ENCODE data around the gene FAM20C. TPM values are rescaled to one million over a fixed set of nuclear protein-coding genes. Genes with fewer than 3 reads are reported as not detected.

Gene FAM20C
- total RNA-seq, 1 donor: 16.8 TPM

DNA sequence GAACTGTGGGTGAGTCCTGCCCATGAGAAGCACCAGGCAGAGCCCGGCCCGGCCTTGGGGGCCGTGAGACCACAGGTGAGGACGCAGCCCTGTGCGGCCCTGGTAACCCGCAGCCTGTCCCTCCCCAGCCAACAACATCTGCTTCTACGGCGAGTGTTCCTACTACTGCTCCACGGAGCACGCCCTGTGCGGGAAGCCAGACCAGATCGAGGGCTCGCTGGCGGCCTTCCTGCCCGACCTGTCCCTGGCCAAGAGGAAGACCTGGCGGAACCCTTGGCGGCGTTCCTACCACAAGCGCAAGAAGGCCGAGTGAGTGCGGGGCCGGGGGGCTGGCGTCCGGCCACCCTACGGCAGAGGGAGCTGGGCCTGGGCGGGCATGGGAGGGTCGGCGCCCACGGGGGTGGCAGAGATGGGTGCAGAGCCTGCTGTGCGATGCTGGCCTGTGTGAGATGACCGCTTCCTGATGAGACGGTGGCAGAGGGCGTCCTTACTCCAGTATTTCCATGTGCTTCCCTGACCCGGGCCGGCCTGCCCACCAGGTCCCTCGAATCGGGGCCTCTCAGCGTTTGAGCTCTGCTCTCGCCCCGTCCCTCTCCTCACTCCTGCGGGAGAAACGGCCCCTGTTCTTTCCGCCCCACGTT lies 63.5 kb downstream of the FAM20C start:
- no peak for DNase-seq (ENCODE audit: low read depth)
- H3K4me3 ChIP-seq (ENCODE audit: low read depth, low read length): no peak overlapping the region
- TF ChIP-seq, protein P1, sequence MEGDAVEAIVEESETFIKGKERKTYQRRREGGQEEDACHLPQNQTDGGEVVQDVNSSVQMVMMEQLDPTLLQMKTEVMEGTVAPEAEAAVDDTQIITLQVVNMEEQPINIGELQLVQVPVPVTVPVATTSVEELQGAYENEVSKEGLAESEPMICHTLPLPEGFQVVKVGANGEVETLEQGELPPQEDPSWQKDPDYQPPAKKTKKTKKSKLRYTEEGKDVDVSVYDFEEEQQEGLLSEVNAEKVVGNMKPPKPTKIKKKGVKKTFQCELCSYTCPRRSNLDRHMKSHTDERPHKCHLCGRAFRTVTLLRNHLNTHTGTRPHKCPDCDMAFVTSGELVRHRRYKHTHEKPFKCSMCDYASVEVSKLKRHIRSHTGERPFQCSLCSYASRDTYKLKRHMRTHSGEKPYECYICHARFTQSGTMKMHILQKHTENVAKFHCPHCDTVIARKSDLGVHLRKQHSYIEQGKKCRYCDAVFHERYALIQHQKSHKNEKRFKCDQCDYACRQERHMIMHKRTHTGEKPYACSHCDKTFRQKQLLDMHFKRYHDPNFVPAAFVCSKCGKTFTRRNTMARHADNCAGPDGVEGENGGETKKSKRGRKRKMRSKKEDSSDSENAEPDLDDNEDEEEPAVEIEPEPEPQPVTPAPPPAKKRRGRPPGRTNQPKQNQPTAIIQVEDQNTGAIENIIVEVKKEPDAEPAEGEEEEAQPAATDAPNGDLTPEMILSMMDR (IDR thresholded peaks at IDR 0.05; ENCODE audit: insufficient read depth, low read depth, low read length): no peak

- H3K4me3 ChIP-seq (ENCODE audit: low read depth, low read length): no peak overlapping the region
- no peak for DNase-seq (ENCODE audit: low read depth)
- TF ChIP-seq, protein P1 (IDR thresholded peaks at IDR 0.05; ENCODE audit: insufficient read depth, low read depth, low read length): no peak
These were observed 64.1 kb downstream of the FAM20C start for GRCh38 chr7:256461-256940.

GRCh38 chr7:256981-257646 lies 64.7 kb downstream of the FAM20C start:
- TF ChIP-seq, protein P1 (IDR thresholded peaks at IDR 0.05; ENCODE audit: insufficient read depth, low read depth, low read length): no peak
- DNase-seq (ENCODE audit: low read depth): no peak
- no peak overlapping the region for H3K4me3 ChIP-seq (ENCODE audit: low read depth, low read length)

- no peak for DNase-seq (ENCODE audit: low read depth)
- no peak overlapping the region for H3K4me3 ChIP-seq (ENCODE audit: low read depth, low read length)
- TF ChIP-seq, protein P1 (IDR thresholded peaks at IDR 0.05; ENCODE audit: insufficient read depth, low read depth, low read length): no peak
These were observed 65.2 kb downstream of the FAM20C start for GRCh38 chr7:257647-257992.

DNA sequence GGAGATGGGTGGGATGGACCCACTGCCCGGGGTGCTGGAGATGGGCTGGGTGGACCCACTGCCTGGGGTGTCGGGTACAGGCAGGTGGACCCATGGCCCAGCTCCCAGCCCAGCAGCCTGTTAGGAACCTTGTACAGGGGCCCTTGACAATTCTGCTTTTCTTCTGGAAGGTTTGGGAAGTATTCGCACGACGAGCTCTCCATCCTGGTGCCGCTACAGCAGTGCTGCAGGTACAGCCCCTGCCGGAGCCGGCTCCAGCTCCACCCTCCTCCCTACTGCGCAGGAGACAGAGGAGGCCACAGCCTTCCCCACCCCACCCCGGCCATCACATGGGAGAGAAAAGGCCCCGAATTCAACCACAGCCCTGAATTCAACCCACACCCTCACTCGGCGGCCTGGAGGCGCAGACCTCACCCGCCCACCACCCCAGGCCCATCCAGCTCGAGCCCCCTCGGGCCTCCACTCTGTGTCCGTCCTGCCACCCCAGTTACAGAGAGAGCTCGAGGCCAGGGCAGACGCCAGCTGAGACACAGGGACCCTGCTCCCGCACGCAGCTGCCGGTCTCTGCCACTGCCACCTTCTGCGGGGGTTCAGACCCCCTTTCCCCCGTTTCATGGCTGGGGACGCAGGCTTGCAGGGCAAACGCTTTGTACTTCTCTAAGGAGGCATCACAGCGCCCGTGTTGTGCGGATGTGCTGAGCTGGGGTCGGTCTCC lies 66.3 kb downstream of the FAM20C start:
- TF ChIP-seq, protein P1 (IDR thresholded peaks at IDR 0.05; ENCODE audit: insufficient read depth, low read depth, low read length): no peak
- DNase-seq (ENCODE audit: low read depth): no peak
- H3K4me3 ChIP-seq (ENCODE audit: low read depth, low read length): no peak overlapping the region

DNA sequence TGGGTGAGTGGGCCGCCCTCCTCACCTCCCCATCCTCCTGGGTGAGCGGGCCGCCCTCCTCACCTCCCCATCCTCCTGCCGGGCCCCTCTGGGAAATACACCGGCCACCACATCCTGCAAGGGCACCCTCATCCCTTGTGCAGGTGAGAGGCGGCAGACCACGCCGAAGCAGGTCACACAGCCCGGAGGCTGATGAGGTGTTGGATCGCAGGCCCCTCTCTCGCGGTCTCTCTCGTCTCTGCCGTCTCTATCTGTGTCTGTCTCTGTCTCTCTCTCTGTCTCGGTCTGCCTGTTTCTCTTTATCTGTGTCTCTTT lies 66.8 kb downstream of the FAM20C start:
- DNase-seq (ENCODE audit: low read depth): no peak
- TF ChIP-seq, protein P1 (IDR thresholded peaks at IDR 0.05; ENCODE audit: insufficient read depth, low read depth, low read length): no peak
- no peak overlapping the region for H3K4me3 ChIP-seq (ENCODE audit: low read depth, low read length)
